HUDEP-2 (cell line): Measurements from ENCODE around the gene KIRREL3.

ENCODE experiments used
- DNase-seq, 76 experiments: peaks; one replicate each; lab custom pipeline; 2025; ENCODE audit not compliant: unreplicated experiment in 76 of 76; lab: John Stamatoyannopoulos, UW

The KIRREL3 gene

DNA sequence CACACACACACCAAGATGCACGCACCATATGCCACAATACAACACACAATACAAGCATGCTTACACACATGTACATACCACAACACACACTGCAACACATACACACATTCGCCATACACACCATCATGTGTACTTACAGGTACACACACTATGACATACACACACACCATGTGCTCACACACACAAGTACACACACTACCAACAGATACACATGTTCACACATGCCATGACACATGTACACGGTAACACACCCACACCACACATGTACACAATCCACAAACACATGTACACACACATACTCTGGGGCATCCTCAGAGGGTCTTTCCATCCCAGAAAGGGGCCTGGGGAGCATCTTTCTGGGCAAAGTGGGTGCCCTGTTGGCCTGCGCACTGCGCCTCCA, 562.8 kb downstream of the KIRREL3 start:
- no peak for DNase-seq

GRCh38 chr11:126436209-126436755, 564.3 kb downstream of the KIRREL3 start:
- no peak for DNase-seq

GRCh38 chr11:126434950-126435335, 565.6 kb downstream of the KIRREL3 start:
- no peak for DNase-seq

GRCh38 chr11:126433989-126434949, 566.3 kb downstream of the KIRREL3 start:
- no peak for DNase-seq

- DNase-seq = no peak
Observed at GRCh38 chr11:126433244-126433846, 567.2 kb downstream of the KIRREL3 start.

DNA sequence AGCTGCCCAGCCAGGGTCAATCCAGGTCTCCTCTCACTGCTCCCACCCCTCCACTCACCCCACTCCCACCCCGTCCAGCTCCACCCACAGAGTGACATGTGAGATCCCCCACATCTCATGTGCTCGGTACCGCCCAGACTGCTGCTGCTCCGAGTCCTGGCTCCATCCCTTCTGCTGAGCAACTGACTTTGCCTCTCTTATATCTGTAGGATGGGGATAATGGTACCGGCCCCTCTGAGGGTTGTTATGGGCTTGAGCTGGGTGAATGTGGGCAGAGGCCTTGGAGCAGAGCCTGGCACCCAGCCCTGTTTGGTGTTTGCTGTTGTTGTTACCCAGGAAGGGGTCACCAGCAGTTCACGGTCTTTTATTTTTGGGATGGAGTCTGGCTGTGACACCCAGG, 568.0 kb downstream of the KIRREL3 start:
- DNase-seq = no peak

GRCh38 chr11:126432065-126432461, 568.5 kb downstream of the KIRREL3 start:
- DNase-seq = no peak

- no peak for DNase-seq
Observed at GRCh38 chr11:126431401-126432064, 569.0 kb downstream of the KIRREL3 start.

DNA sequence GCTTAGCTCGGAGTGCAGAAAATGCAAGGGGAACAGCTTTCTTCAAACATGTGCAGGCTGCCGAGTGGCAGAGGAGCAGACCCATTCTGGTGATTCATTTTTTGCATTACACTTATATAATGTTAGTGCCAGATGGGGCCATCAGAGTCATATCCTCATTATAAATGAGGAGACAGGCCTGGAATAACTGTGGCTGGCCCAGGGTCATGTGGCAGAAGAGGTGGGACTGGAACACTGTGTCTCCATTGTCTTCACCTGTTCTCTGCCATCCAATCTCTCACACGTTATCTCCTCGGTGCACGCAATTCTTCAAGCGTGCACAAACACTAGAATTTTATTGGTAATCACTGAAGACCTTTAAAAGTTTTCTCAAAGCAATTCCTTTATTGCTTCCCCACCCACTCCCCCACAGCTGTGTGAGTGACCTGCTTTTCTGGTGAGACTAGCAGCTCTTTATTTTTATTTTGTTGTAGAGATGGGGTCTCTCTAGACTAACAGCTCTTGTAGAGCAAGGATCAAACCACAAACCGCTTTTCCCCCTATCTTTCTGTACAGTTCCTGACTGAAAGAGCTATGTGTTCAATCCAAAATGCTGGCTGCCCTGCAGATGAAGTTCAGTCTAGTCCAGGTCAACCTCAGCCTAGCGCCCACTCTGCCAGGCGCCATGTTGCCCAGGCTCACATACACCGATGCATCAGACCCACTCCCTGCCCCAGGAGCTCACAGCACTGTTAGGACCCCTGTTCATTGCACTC, 569.8 kb downstream of the KIRREL3 start:
- no peak for DNase-seq

DNA sequence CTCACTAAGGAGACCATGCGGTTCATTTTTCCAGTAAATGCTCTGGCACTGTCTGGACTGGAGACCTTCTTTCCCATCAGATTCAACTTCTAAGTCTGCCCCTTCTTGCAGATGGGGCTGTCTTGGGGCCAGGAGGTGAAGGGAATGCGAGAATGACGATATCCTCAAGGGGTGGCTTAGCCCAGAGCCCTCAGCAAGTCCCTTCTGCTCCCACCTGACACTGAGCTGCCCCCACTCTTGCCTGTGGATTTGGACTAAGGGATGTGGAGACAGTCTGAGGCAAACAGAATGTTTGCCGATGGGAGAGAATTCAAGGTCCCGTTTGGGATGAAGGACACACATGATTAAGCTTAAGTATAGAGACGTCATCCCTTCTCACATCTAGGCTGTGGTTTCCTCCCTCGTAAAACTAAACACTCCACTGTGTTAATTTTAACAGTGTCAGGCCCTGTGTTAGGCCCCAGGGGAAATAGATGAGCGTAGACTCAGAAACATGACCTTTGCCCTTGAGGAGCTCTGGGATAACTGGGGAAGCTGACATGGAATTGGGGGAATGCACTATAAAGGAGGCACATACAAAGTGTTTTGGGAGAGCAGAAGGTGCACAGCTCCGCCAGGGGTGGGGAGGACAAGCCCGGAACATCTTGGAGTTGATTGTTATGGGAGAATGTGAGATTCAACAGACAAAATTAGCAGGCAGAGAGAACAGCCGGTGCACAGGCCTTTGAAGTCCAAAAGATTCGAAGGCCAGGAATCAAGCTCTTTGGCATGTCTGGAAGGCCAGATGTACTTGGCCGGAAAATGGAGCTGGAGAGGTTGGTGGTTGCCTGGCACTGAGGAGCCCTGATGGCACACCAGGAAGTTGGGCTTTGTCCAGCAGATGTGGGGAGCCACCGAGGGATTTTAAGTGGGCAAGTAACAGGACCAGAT, 573.5 kb downstream of the KIRREL3 start:
- no peak for DNase-seq

GRCh38 chr11:126426106-126426505, 574.5 kb downstream of the KIRREL3 start:
- no peak for DNase-seq

GRCh38 chr11:126424471-126425039, 576.0 kb downstream of the KIRREL3 start:
- no peak for DNase-seq

GRCh38 chr11:126423743-126424142, 576.8 kb downstream of the KIRREL3 start:
- DNase-seq = no peak

GRCh38 chr11:126423154-126423553, 577.4 kb downstream of the KIRREL3 start:
- no peak for DNase-seq

DNA sequence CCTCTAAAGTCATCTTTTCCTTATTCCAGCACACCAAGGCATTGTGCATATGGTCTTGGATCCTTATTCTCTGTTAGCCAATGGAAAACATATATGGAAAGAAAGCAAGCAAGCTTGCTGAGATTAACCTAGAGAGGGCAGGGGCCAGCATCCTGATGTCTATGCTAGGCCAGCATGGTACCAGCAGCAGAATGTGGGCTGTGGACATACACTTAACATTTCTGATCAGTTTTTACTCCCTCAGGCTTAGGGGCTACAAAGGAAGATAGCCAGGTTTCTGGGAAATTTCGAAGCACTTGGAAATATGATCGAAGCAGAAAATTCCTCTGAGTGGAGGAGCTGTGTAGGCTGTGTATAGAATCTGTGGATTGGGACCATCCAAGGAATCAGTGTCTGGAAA, 578.1 kb downstream of the KIRREL3 start:
- no peak for DNase-seq

GRCh38 chr11:126421271-126421671, 579.3 kb downstream of the KIRREL3 start:
- no peak for DNase-seq

DNA sequence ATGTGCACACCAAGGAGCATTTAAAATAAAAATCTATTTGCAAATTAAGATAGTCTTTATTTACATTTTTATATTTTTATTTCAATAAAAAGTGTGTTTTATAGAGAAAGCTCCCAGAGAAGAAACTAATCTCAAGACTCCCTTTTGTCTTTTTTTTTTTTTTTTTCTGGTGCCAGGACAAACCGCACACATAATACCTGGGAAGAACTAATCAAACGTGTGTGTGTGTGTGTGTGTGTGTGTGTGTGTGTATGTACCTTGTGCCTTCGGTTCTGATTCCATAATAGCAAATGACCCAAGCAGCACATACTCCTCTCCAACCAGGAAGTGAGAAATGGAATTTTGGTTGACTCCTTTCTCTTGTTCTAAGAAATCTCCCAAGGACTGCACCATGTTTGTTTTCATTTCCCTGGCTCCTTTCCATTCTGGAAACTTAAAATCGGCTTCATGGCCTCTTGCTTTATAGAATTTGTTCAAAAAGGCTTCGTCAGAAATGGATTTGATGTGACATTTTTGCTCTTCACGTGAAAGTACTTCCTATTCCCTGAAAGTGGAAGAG, 579.8 kb downstream of the KIRREL3 start:
- DNase-seq = no peak

DNA sequence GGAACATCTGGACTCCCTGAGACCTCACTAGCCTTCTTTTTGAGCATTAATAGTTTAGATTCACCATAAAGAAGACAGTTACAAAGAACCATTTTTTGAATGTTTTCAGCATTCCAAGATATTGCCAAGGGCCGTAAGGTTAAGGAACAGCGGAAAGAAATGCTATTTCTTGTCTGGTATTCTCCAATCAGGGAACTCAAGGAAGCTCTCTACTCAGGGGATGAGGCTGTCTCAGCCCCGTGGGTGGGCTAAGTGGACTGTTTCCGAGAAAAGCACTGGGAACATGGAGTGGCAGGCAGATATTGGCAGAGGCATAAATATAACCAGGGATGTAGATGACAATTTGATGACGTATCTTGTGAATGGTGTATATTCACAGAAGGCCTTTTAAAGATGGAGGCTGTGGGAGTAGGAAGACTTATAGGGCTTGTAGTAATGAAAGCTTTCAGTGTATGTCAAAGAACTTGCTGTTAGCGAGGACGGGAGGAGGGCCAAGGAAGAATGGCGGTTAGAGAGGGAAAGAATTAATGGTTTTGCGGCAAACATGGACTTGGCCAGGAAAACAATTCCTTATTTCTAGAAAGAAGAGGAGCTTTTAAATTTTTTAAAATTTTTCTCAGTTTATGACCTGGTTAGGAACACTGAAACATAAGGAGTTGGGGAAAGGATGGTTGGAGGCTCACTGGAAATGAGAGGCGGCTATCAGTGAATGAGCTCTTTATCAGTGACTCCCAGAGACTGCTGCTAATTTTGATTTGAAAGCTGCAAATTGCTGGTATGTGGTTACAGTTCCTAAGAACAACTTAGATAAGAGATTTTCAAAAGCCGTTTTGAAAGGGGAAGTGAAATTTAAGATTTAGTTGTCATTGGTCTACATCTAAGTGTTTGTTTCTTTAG, 580.5 kb downstream of the KIRREL3 start:
- peak in 57 of 76 experiments; percentile 2 to 91 (median 63) for DNase-seq
